Fibroblast of lung (primary cell): Measurements from ENCODE around the gene CAMTA1.

ENCODE experiments used
- CTCF ChIP-seq, 2 donors: IDR thresholded peaks in 1 of 2; conservative IDR thresholded peaks in 1 of 2; 1 replicate in 1 of 2; 2 replicates in 1 of 2; pipeline ENCODE4 v1.5.1; 2011 to 2012; ENCODE audit warnings: low read length in 2 of 2, control low read depth in 1 of 2, inconsistent platforms in 1 of 2, low read depth in 1 of 2, mild to moderate bottlenecking in 1 of 2
- EZH2 ChIP-seq: IDR thresholded peaks from 2 replicates; pipeline ENCODE4 v1.5.1; 2012; ENCODE audit warnings: low read length, control low read depth, mild to moderate bottlenecking; ENCODE audit errors: missing control alignments

- TF ChIP-seq CTCF (conservative IDR thresholded peaks at IDR 0.05 in 1 of 2, IDR thresholded peaks at IDR 0.05 in 1 of 2; ENCODE audit: low read depth in 1 of 2, low read length in 2 of 2) (no peak), EZH2 (no peak)
These were observed 732.5 kb downstream of the CAMTA1 start for GRCh38 chr1:7517611-7518330.
